ENCODE data around the gene EEFSEC.

DNA sequence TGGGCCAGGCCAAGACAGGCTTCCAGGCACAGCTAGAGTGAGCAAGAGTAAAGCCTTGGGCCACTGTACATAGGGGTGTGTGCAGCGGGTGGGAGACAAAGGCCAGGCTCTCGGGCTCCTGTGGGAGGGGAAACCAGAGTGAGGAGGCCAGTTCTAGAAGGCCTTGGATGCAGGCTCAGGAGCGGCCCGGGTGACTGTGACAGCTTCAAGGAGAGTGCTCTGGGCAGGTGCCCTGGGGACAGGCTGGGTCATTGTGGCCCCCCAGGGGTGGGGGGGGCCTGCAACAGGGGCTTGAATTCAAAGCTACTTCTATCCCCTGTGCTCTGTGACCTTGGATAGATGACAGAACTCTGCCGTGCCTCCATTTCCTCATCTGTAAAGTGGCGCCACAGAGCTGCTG, 204.3 kb downstream of the EEFSEC start:
- TF ChIP-seq NFRKB (IDR thresholded peaks at IDR 0.05) (no peak), SP1 (IDR thresholded peaks at IDR 0.05) (no peak), ZNF384 (IDR thresholded peaks at IDR 0.05) (no peak), ARNT (IDR thresholded peaks at IDR 0.05) (no peak), FOXM1 (IDR thresholded peaks at IDR 0.05; ENCODE audit: borderline replicate concordance) (no peak), SUZ12 (IDR thresholded peaks at IDR 0.05) (no peak), BHLHE40 (IDR thresholded peaks at IDR 0.05; ENCODE audit: borderline replicate concordance) (no peak), TARDBP (IDR thresholded peaks at IDR 0.05) (no peak), LEF1 (IDR thresholded peaks at IDR 0.05; ENCODE audit: borderline replicate concordance) (no peak), FOXK2 (IDR thresholded peaks at IDR 0.05) (no peak), FOXA1 (IDR thresholded peaks at IDR 0.05) (no peak)

Data from HEK293T (cell line).